Measurements from ENCODE around the gene SORCS1.
"Not testable (repeated sequence)": the region's sequence is repeated elsewhere in the genome, so short reads cannot be mapped to it uniquely, and the experiment has no call there.

DNA sequence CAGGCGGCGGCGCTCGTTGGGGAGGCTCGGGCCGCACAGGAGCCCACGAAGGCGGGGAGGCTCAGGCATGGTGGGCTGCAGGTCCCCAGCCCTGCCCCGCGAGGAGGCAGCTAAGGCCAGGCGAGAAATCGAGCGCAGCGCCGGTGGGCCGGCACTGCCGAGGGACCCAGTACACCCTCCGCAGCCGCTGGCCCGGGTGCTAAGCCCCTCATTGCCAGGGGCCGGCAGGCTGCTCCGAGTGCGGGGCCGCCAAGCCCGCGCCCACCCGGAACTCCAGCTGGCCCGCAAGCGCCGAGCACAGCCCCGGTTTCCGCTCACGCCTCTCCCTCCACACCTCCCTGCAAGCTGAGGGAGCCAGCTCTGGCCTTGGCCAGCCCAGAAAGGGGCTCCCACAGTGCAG lies 236.4 kb downstream of the SORCS1 start:
- TF ChIP-seq CHD4 (IDR thresholded peaks at IDR 0.05; ENCODE audit: borderline replicate concordance, low read length); RAD51 (IDR thresholded peaks at IDR 0.05; ENCODE audit: borderline replicate concordance); KLF16 (CRISPR knock-in tag; IDR thresholded peaks at IDR 0.05); EZH2 (conservative IDR thresholded peaks at IDR 0.05; ENCODE audit: low read depth, low read length); ZBTB1 (CRISPR knock-in tag; IDR thresholded peaks at IDR 0.05; ENCODE audit: borderline replicate concordance); ZNF253 (CRISPR knock-in tag; IDR thresholded peaks at IDR 0.05; ENCODE audit: borderline replicate concordance); DMAP1 (CRISPR knock-in tag; IDR thresholded peaks at IDR 0.05); ZNF274 (CRISPR knock-in tag; IDR thresholded peaks at IDR 0.05): not testable (repeated sequence)
- TF ChIP-seq, protein P1, sequence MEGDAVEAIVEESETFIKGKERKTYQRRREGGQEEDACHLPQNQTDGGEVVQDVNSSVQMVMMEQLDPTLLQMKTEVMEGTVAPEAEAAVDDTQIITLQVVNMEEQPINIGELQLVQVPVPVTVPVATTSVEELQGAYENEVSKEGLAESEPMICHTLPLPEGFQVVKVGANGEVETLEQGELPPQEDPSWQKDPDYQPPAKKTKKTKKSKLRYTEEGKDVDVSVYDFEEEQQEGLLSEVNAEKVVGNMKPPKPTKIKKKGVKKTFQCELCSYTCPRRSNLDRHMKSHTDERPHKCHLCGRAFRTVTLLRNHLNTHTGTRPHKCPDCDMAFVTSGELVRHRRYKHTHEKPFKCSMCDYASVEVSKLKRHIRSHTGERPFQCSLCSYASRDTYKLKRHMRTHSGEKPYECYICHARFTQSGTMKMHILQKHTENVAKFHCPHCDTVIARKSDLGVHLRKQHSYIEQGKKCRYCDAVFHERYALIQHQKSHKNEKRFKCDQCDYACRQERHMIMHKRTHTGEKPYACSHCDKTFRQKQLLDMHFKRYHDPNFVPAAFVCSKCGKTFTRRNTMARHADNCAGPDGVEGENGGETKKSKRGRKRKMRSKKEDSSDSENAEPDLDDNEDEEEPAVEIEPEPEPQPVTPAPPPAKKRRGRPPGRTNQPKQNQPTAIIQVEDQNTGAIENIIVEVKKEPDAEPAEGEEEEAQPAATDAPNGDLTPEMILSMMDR (CRISPR knock-in tag; IDR thresholded peaks at IDR 0.05) = not testable (repeated sequence)
- TF ChIP-seq, protein P2, sequence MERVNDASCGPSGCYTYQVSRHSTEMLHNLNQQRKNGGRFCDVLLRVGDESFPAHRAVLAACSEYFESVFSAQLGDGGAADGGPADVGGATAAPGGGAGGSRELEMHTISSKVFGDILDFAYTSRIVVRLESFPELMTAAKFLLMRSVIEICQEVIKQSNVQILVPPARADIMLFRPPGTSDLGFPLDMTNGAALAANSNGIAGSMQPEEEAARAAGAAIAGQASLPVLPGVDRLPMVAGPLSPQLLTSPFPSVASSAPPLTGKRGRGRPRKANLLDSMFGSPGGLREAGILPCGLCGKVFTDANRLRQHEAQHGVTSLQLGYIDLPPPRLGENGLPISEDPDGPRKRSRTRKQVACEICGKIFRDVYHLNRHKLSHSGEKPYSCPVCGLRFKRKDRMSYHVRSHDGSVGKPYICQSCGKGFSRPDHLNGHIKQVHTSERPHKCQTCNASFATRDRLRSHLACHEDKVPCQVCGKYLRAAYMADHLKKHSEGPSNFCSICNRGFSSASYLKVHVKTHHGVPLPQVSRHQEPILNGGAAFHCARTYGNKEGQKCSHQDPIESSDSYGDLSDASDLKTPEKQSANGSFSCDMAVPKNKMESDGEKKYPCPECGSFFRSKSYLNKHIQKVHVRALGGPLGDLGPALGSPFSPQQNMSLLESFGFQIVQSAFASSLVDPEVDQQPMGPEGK (CRISPR knock-in tag; IDR thresholded peaks at IDR 0.05) = not testable (repeated sequence)
- TF ChIP-seq, protein P3, sequence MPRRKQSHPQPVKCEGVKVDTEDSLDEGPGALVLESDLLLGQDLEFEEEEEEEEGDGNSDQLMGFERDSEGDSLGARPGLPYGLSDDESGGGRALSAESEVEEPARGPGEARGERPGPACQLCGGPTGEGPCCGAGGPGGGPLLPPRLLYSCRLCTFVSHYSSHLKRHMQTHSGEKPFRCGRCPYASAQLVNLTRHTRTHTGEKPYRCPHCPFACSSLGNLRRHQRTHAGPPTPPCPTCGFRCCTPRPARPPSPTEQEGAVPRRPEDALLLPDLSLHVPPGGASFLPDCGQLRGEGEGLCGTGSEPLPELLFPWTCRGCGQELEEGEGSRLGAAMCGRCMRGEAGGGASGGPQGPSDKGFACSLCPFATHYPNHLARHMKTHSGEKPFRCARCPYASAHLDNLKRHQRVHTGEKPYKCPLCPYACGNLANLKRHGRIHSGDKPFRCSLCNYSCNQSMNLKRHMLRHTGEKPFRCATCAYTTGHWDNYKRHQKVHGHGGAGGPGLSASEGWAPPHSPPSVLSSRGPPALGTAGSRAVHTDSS (CRISPR knock-in tag; conservative IDR thresholded peaks at IDR 0.05) = not testable (repeated sequence)
- TF ChIP-seq, protein P4, sequence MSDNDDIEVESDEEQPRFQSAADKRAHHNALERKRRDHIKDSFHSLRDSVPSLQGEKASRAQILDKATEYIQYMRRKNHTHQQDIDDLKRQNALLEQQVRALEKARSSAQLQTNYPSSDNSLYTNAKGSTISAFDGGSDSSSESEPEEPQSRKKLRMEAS (IDR thresholded peaks at IDR 0.05) = not testable (repeated sequence)

Measured in HepG2 (cell line).